SK-N-SH (cell line): ENCODE measurements around the gene TEAD4. TPM values are rescaled to one million over a fixed set of nuclear protein-coding genes. Genes with fewer than 3 reads are reported as not detected.

Experiments
- CTCF ChIA-PET: fragments of 300-600, 350-600 bp; formaldehyde crosslinking; extraction: SDS; loops from one replicate; lab custom pipeline; 2021; lab: Yijun Ruan, JAX
- POLR2A ChIA-PET: fragments of 350-600 bp; sonication (Branson Sonifier 250); formaldehyde crosslinking; extraction: SDS; loops from one replicate; lab custom pipeline; 2020; ENCODE audit warnings: antibody characterized with exemption, inconsistent platforms; lab: Yijun Ruan, JAX
- DNase-seq: peaks from one replicate; pipeline ENCODE4 v3.0.0; 2012
- H2AFZ ChIP-seq: fragments of 200-600 bp; sonication (generic); 2 replicates; pipeline ENCODE4 v1.8.1; 2016; ENCODE audit warnings: antibody characterized with exemption, mild to moderate bottlenecking, low read depth
- H3F3A ChIP-seq: fragments of 200-600 bp; sonication (generic); replicated peaks from 2 replicates; pipeline ENCODE3; 2016; ENCODE audit warnings: antibody characterized with exemption, mild to moderate bottlenecking; ENCODE audit not compliant: insufficient read depth
- H3K27ac ChIP-seq, 2 experiments: fragments of 200-500 bp in 1 of 2; fragments of 200-600 bp in 1 of 2; sonication (Bioruptor generic) in 1 of 2; sonication (generic), shearing (Covaris generic) in 1 of 2; 2 replicates each; pipeline versions ENCODE4 v1.5.1 to v1.6.1; 2014 to 2016; ENCODE audit warnings: low read depth in 2 of 2, inconsistent platforms in 1 of 2, low read length in 1 of 2, mild to moderate bottlenecking in 1 of 2, mixed read lengths in 1 of 2
- H3K27me3 ChIP-seq: fragments of 200-600 bp; sonication (generic), shearing (Covaris generic); 2 replicates; pipeline ENCODE4 v1.6.1; 2016; ENCODE audit warnings: mixed run types; ENCODE audit not compliant: insufficient read depth
- H3K36me3 ChIP-seq, 2 experiments: fragments of 200-500 bp in 1 of 2; fragments of 200-600 bp in 1 of 2; sonication (Bioruptor generic) in 1 of 2; sonication (generic) in 1 of 2; replicated peaks in 1 of 2; 2 replicates each; pipeline versions ENCODE3 to v1.5.1; 2014 to 2016; ENCODE audit warnings: low read length in 1 of 2, mild to moderate bottlenecking in 1 of 2; ENCODE audit not compliant: insufficient read depth in 2 of 2, control insufficient read depth in 1 of 2
- H3K4me1 ChIP-seq, 2 experiments: fragments of 200-500 bp in 1 of 2; fragments of 200-600 bp in 1 of 2; sonication (Bioruptor generic) in 1 of 2; sonication (generic), shearing (Covaris generic) in 1 of 2; 2 replicates each; pipeline versions ENCODE4 v1.5.1 to v1.6.1; 2014 to 2016; ENCODE audit warnings: low read depth in 1 of 2, low read length in 1 of 2, mixed run types in 1 of 2; ENCODE audit not compliant: insufficient read depth in 2 of 2, control insufficient read depth in 1 of 2
- H3K4me2 ChIP-seq: fragments of 200-600 bp; sonication (generic), shearing (Covaris generic); 2 replicates; pipeline ENCODE4 v1.6.1; 2017; ENCODE audit warnings: mixed run types
- H3K4me3 ChIP-seq, 2 experiments: fragments of 200-500 bp in 1 of 2; fragments of 200-600 bp in 1 of 2; sonication (Bioruptor generic) in 1 of 2; sonication (generic), shearing (Covaris generic) in 1 of 2; 2 replicates each; pipeline versions ENCODE4 v1.5.1 to v1.8.1; 2014 to 2016; ENCODE audit warnings: low read depth in 2 of 2, inconsistent platforms in 1 of 2, low read length in 1 of 2, mild to moderate bottlenecking in 1 of 2, mixed read lengths in 1 of 2, moderate library complexity in 1 of 2
- H3K79me2 ChIP-seq: fragments of 200-600 bp; sonication (generic); 2 replicates; pipeline ENCODE4 v1.8.1; 2017; ENCODE audit warnings: mild to moderate bottlenecking; ENCODE audit not compliant: insufficient read depth
- H3K9ac ChIP-seq: fragments of 200-600 bp; sonication (generic); 2 replicates; pipeline ENCODE4 v1.6.1; 2017; ENCODE audit warnings: mixed run types
- H3K9me2 ChIP-seq: fragments of 200-600 bp; sonication (generic); 2 replicates; pipeline ENCODE4 v1.6.1; 2017; ENCODE audit warnings: mixed run types
- H3K9me3 ChIP-seq: fragments of 200-600 bp; sonication (generic); 2 replicates; pipeline ENCODE4 v1.6.1; 2017; ENCODE audit warnings: mixed run types, mild to moderate bottlenecking, moderate library complexity
- H4K20me1 ChIP-seq: fragments of 200-600 bp; sonication (generic); 2 replicates; pipeline ENCODE4 v1.6.1; 2017; ENCODE audit warnings: mild to moderate bottlenecking, mixed run types; ENCODE audit not compliant: insufficient read depth
- CHD2 ChIP-seq: fragments of 150-350 bp; IDR thresholded peaks from 2 replicates; pipeline ENCODE4 v1.6.1; 2018; ENCODE audit warnings: low read length; ENCODE audit not compliant: partially characterized antibody
- CTCF ChIP-seq: fragments of 200-600 bp; sonication (generic); IDR thresholded peaks from 2 replicates; pipeline ENCODE4 v1.6.1; 2017; ENCODE audit warnings: antibody characterized with exemption, mild to moderate bottlenecking, moderate library complexity
- FOSL2 ChIP-seq: IDR thresholded peaks from 2 replicates; pipeline ENCODE4 v1.4.0; 2012; ENCODE audit warnings: low read depth, mild to moderate bottlenecking, moderate library complexity, borderline replicate concordance
- FOXJ3 ChIP-seq: sonication (generic); formaldehyde crosslinking; IDR thresholded peaks from 2 replicates; pipeline ENCODE4 v1.5.1; 2020; ENCODE audit warnings: mild to moderate bottlenecking, missing genetic modification reagents
- FOXM1 ChIP-seq: IDR thresholded peaks from 2 replicates; pipeline ENCODE4 v1.4.0; 2012; ENCODE audit warnings: low read depth, mild to moderate bottlenecking
- MEF2A ChIP-seq: IDR thresholded peaks from 2 replicates; pipeline ENCODE4 v1.4.0; 2012; ENCODE audit warnings: low read depth, borderline replicate concordance
- MXI1 ChIP-seq: IDR thresholded peaks from 2 replicates; pipeline ENCODE4 v1.6.1; 2012; ENCODE audit warnings: mild to moderate bottlenecking, low read depth, low read length, improper control_type of control experiment
- NFIC ChIP-seq: IDR thresholded peaks from 2 replicates; pipeline ENCODE4 v1.4.0; 2012; ENCODE audit warnings: borderline replicate concordance
- PBX3 ChIP-seq: IDR thresholded peaks from 2 replicates; pipeline ENCODE4; 2012
- POLR2AphosphoS5 ChIP-seq: IDR thresholded peaks from 2 replicates; pipeline ENCODE4 v1.6.1; 2012; ENCODE audit warnings: low read depth, low read length
- REST ChIP-seq: IDR thresholded peaks from 2 replicates; pipeline ENCODE4 v1.6.1; 2012; ENCODE audit warnings: mild to moderate bottlenecking, low read depth, low read length, moderate library complexity
- USF1 ChIP-seq: IDR thresholded peaks from 2 replicates; pipeline ENCODE4 v1.4.0; 2012; ENCODE audit warnings: low read depth, borderline replicate concordance
- USF2 ChIP-seq: fragments of 150-350 bp; IDR thresholded peaks from 2 replicates; pipeline ENCODE4 v1.6.1; 2017; ENCODE audit warnings: antibody characterized with exemption, low read length, low read depth, borderline replicate concordance
- WGBS: methylation state at CpG from one replicate; pipeline ENCODE4 v1.1.6; 2017; ENCODE audit warnings: low lambda C conversion rate; 5-methylcytosine and 5-hydroxymethylcytosine counted together
- polyA plus RNA-seq, 3 experiments: library from polyadenylated mRNA; depleted of rRNA; stranded (reverse); fragments of >200 nt; gene quantifications; 2 replicates each; pipeline ENCODE4 v1.2.3, GENCODE V29; 2012

TEAD4 gene
- polyA plus RNA-seq, 1 of the 3 experiments (the other 2 are of a cell fraction) = 27.1 TPM

DNA sequence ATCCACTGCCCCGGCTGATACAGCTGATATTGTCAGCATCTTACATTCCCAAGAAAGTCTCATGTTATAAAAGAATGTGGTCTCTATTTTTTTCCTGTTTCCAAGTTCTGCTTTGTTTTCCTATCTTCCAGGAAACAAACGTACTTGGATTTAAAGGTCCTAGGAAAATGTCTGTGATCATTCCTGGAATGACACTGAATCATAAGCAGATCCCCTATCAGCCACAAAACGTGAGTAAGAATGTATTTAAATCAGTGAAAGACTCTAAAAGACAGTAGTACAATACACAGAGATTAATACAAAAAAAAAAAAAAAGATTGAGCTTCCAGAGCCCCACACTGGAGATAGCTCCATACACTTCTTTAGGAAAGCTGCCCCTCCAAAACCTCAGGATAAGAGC lies 21.7 kb upstream of the TEAD4 start:
- H2AFZ ChIP-seq = no peak overlapping the region
- 91% methylated on average over 3 of the region's 3 CpGs for WGBS
- no peak overlapping the region for H3K4me2 ChIP-seq
- H3K4me3 ChIP-seq = no peak overlapping the region
- ChIA-PET POLR2A (no interaction called here), CTCF (interaction anchor here (1.8 kb wide), 1 partner anchor 52 kb away, joined by 5 read pairs; no protein-coding TSS in a partner anchor)
- H3K4me1 ChIP-seq = no peaks in the 10 kb centered on the region
- H3K36me3 ChIP-seq = peaks cover 34 to 51% of the 10 kb centered on the region in 2 experiments
- no peaks in the 10 kb centered on the region for H3F3A ChIP-seq
- H3K9ac ChIP-seq = no peak overlapping the region
- no peaks in the 10 kb centered on the region for H3K9me2 ChIP-seq
- H4K20me1 ChIP-seq = no peaks in the 10 kb centered on the region
- no peaks in the 10 kb centered on the region for H3K27me3 ChIP-seq
- no peak for TF ChIP-seq USF2
- TF ChIP-seq CTCF = no peak
- no peak for TF ChIP-seq PBX3
- TF ChIP-seq POLR2AphosphoS5 = no peak
- no peak for TF ChIP-seq FOSL2
- TF ChIP-seq MEF2A = no peak
- no peak for TF ChIP-seq NFIC
- TF ChIP-seq, all 33 proteins: peak for 0
- DNase-seq = no peak
- Histone ChIP-seq H3K27ac (no peak overlapping the region), H3K9me3 (no peaks in the 10 kb centered on the region), H3K79me2 (no peaks in the 10 kb centered on the region)

DNA sequence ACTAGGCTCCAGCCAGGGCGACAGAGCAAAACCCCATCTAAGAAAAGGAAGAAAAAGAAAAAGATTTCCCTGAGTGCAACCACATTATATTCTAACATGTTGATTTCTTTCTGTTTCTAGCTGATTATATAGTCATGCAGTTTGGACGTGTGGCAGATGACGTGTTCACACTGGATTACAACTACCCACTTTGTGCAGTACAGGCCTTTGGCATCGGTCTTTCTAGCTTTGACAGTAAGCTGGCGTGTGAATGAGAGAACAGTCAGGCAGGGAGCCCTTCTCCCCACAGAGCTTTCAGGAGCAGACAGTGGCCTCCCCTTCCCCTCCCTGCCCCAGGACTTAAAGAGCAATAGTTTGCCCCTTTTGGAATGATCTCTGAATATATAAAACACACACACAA lies 20.0 kb upstream of the TEAD4 start:
- H3K27ac ChIP-seq = no peak overlapping the region
- H3K9me2 ChIP-seq = no peaks in the 10 kb centered on the region
- no peak overlapping the region for H2AFZ ChIP-seq
- no peaks in the 10 kb centered on the region for H3K4me1 ChIP-seq
- WGBS = 98% methylated on average over 5 of the region's 5 CpGs
- H3K4me2 ChIP-seq = no peak overlapping the region
- H3K27me3 ChIP-seq = no peaks in the 10 kb centered on the region
- H3K79me2 ChIP-seq = no peaks in the 10 kb centered on the region
- H3K9ac ChIP-seq = no peak overlapping the region
- H4K20me1 ChIP-seq = no peaks in the 10 kb centered on the region
- H3K9me3 ChIP-seq = no peaks in the 10 kb centered on the region
- peaks cover 34 to 39% of the 10 kb centered on the region in 2 experiments for H3K36me3 ChIP-seq
- TF ChIP-seq CHD2 (no peak), FOXM1 (no peak), USF1 (no peak), FOXJ3 (CRISPR knock-in tag) (no peak), MEF2A (no peak), REST (no peak), MXI1 (no peak)
- ChIA-PET POLR2A (no interaction called here), CTCF (interaction anchor here (1.2 to 1.8 kb wide), 3 partner anchors 8 to 59 kb away, joined by 3 to 5 read pairs (median 3); no protein-coding TSS in a partner anchor)
- H3F3A ChIP-seq = no peaks in the 10 kb centered on the region
- H3K4me3 ChIP-seq = no peak overlapping the region
- DNase-seq = no peak
